Right lung (tissue), 10 donors: ENCODE data around the gene TBC1D3E. TPM values are rescaled to one million over a fixed set of nuclear protein-coding genes. Genes with fewer than 3 reads are reported as not detected.
"Not testable (repeated sequence)": the region's sequence is repeated elsewhere in the genome, so short reads cannot be mapped to it uniquely, and the experiment has no call there.

ENCODE experiments used
- DNase-seq, 2 donors: peaks; one replicate each; pipeline ENCODE4 v3.0.0-alpha.2; 2013
- long read RNA-seq, 8 donors: transcript quantifications; one replicate each; lab custom pipeline, GENCODE V29; 2026
- polyA plus RNA-seq, 5 donors: library from polyadenylated mRNA; unstranded; fragments of 120-200 nt; gene quantifications; one replicate each; pipeline versions ENCODE4 v1.2.1 to v1.2.3, GENCODE V29; 2013; ENCODE audit warnings: inconsistent platforms in 1 of 5, low replicate concordance in 1 of 5; ENCODE audit not compliant: insufficient read length in 5 of 5, insufficient read depth in 1 of 5

TBC1D3E gene
- not detected for polyA plus RNA-seq
- long read RNA-seq, donor 1 = 0 reads
- long read RNA-seq, donor 2 = 0 reads
- long read RNA-seq, donor 3, partial matches to known transcripts = 5 of 5 reads
- long read RNA-seq, donor 3, other reads (novel, unspliced or antisense) = 0 of 5 reads
- long read RNA-seq, donor 4 = 0 reads
- long read RNA-seq, donor 5 = 0 reads
- long read RNA-seq, donor 6 = 0 reads
- long read RNA-seq, donor 7 = 0 reads
- long read RNA-seq, donor 8 = 0 reads

- not testable (repeated sequence) for DNase-seq
Measured at GRCh38 chr17:38127651-38128050, at the start of gene TBC1D3E. Gene TBC1D3E, plus strand, starts transcription at chr17:38127951. Its CDS starts 1,545 bp downstream, at chr17:38129496.

DNA sequence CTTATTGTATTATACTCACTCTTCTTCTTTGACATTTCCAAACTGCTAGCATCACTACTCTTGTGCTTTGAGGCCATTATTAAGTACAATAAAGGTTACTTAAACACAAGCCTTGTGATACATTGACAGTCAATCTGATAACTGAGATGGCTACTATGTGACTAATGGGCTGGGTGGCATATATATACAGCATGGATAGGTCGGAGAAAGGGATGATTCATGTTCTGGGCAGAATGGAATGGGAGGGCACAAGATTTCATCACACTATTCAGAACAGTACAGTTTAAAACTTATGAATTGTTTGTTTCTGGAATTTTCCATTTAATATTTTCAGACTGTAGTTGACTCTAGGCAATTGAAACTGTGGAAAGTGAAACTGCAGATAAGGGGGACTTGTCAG is 40.4 kb upstream of the TBC1D3E start:
- not testable (repeated sequence) for DNase-seq

- not testable (repeated sequence) for DNase-seq
Measured at GRCh38 chr17:38088120-38088519, 39.6 kb upstream of the TBC1D3E start.

- not testable (repeated sequence) for DNase-seq
Measured at GRCh38 chr17:38094059-38094694, 33.6 kb upstream of the TBC1D3E start.

DNA sequence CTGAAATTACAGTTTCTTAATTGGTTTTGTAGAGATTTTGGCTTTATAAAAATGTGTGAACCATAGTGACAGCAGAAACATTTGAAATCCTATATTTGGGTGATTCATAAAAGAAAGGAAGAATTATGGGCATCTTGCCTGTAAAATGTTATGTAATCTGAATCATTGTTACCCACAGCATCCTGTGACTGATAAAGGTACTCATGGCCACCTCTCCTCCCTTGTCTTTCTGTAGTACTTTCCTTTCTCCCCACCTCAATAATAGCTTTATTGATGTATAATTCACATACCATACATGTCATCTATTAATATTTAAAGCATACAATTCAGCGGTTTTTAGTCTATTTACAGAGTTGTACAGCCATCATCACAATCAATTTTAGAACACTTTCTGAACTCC is 28.5 kb upstream of the TBC1D3E start:
- DNase-seq = not testable (repeated sequence)

GRCh38 chr17:38119829-38120228 is 7.9 kb upstream of the TBC1D3E start:
- not testable (repeated sequence) for DNase-seq

DNA sequence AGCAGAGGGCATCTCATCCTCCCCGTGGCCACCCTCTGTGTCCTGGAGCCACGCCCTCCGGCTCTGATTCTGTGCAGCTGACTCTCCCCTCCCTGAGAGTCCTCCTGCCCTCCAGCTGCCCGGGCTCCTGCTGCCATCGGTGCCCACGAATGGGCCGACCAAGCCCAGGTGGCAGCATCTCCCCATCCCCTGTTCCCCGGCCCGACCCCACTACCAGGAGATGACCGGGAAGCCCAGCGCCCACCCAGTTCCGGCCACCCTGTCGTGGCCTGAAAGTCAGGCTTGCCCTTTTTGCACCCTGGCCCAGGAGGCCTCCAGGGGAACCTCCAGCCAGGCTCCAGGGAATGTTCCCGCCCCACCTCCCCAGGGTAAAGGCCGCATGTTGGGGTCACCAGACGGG is 7.1 kb downstream of the TBC1D3E start:
- not testable (repeated sequence) for DNase-seq

Other genes with a start within 250 kb of the TBC1D3E start
- under 1 TPM in 2 of 5 donors, not detected in 3; 0.21 to 0.29 TPM for gene TBC1D3K, start 203.5 kb upstream of the TBC1D3E start, polyA plus RNA-seq
- gene TBC1D3L, start 138.9 kb upstream of the TBC1D3E start, polyA plus RNA-seq = 10 to 100 TPM; 25.2 to 40.9 (median 32.2) TPM
- gene TBC1D3D, start 124.0 kb upstream of the TBC1D3E start, polyA plus RNA-seq = 1 to 10 TPM in 4 of 5 donors, under 1 TPM in 1; 0.79 to 5.2 (median 3.3) TPM
- gene TBC1D3C, start 59.3 kb upstream of the TBC1D3E start, polyA plus RNA-seq = not detected
- not detected for gene TBC1D3, start 64.6 kb downstream of the TBC1D3E start, polyA plus RNA-seq
- 10 to 100 TPM; 51.2 to 68.0 (median 60.5) TPM for gene MRPL45, start 169.2 kb downstream of the TBC1D3E start, polyA plus RNA-seq
- under 1 TPM; 0.17 to 0.60 (median 0.49) TPM for gene GPR179, start 216.0 kb downstream of the TBC1D3E start, polyA plus RNA-seq
- 10 to 100 TPM; 12.7 to 20.7 (median 17.3) TPM for gene SOCS7, start 223.9 kb downstream of the TBC1D3E start, polyA plus RNA-seq